ENCODE measurements around the gene SURF2. TPM values are rescaled to one million over a fixed set of nuclear protein-coding genes. Genes with fewer than 3 reads are reported as not detected.
A peak's percentile ranks its signal among the peaks of the same experiment; 100 is the strongest.

Gene SURF2
- total RNA-seq, 1 donor, result 12.5 TPM

GRCh38 chr9:133366435-133366834, 10.1 kb downstream of the SURF2 start:
- no peak for DNase-seq (ENCODE audit: low read depth)
- TF ChIP-seq CTCF (IDR thresholded peaks at IDR 0.05; ENCODE audit: insufficient read depth, low read length), result no peak
- H3K4me3 ChIP-seq (ENCODE audit: low read depth, low read length), result no peak overlapping the region

- no peak for TF ChIP-seq CTCF (IDR thresholded peaks at IDR 0.05; ENCODE audit: insufficient read depth, low read length)
- no peak for DNase-seq (ENCODE audit: low read depth)
- no peak overlapping the region for H3K4me3 ChIP-seq (ENCODE audit: low read depth, low read length)
Measured at GRCh38 chr9:133367221-133367620, 10.9 kb downstream of the SURF2 start.

GRCh38 chr9:133367778-133368177, 11.4 kb downstream of the SURF2 start:
- TF ChIP-seq CTCF (IDR thresholded peaks at IDR 0.05; ENCODE audit: insufficient read depth, low read length), result no peak
- no peak for DNase-seq (ENCODE audit: low read depth)
- no peak overlapping the region for H3K4me3 ChIP-seq (ENCODE audit: low read depth, low read length)

- peak; percentile 18 for DNase-seq (ENCODE audit: low read depth)
- TF ChIP-seq CTCF (IDR thresholded peaks at IDR 0.05; ENCODE audit: insufficient read depth, low read length), result no peak
- H3K4me3 ChIP-seq (ENCODE audit: low read depth, low read length), result no peak overlapping the region
Measured at GRCh38 chr9:133368249-133368881, 12.0 kb downstream of the SURF2 start.

GRCh38 chr9:133369422-133369821, 13.1 kb downstream of the SURF2 start:
- no peak for DNase-seq (ENCODE audit: low read depth)
- H3K4me3 ChIP-seq (ENCODE audit: low read depth, low read length), result no peak overlapping the region
- TF ChIP-seq CTCF (IDR thresholded peaks at IDR 0.05; ENCODE audit: insufficient read depth, low read length), result no peak

GRCh38 chr9:133369933-133370332, 13.6 kb downstream of the SURF2 start:
- DNase-seq (ENCODE audit: low read depth), result no peak
- no peak for TF ChIP-seq CTCF (IDR thresholded peaks at IDR 0.05; ENCODE audit: insufficient read depth, low read length)
- no peak overlapping the region for H3K4me3 ChIP-seq (ENCODE audit: low read depth, low read length)

- DNase-seq (ENCODE audit: low read depth), result no peak
- H3K4me3 ChIP-seq (ENCODE audit: low read depth, low read length), result no peak overlapping the region
- TF ChIP-seq CTCF (IDR thresholded peaks at IDR 0.05; ENCODE audit: insufficient read depth, low read length), result no peak
Measured at GRCh38 chr9:133370685-133371084, 14.3 kb downstream of the SURF2 start.
